ENCODE results near the gene GRIN2A. TPM values are rescaled to one million over a fixed set of nuclear protein-coding genes. Genes with fewer than 3 reads are reported as not detected.

The GRIN2A gene
- total and polyA plus RNA-seq, 2 of the 13 experiments (the other 11 are each of a cell fraction or from before 2014, with no cell fraction given) = not detected

DNA sequence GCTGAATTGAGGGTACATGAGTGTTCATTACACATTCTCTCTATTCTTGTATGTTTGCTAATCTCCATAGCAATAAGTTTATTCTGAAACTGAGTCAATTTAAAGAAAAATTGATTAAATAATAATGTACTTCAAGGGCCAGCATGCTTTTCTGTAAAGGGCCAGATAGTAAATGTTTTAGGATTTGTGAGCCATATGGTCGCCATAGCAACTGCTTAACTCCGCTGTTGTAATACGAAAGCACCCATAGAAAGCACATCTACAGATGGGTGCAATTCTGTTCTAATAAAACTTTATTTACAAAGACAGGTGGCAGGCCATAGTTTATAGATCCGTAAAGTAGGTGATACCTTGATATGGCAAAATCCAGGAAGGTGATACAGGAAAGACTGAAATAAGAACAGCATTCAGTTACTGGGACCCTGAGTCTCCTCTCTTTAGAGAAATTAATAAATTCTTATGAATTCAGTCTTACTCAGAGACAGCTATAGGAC lies 36.6 kb downstream of the GRIN2A start:
- no TSS peak for BruUV-seq (replicated peaks)
- Histone ChIP-seq H3K27ac (ENCODE audit: extremely low read length, insufficient read depth, low read length) (no peak overlapping the region), H3K27me3 (ENCODE audit: control insufficient read depth in 1 of 2, insufficient read depth in 2 of 2, low read length in 2 of 2) (peaks cover 0 to 10% of the 10 kb centered on the region in 2 experiments; a peak in 1 of 5 replicates), H3K4me2 (ENCODE audit: low read depth, low read length) (no peak overlapping the region), H3K4me1 (ENCODE audit: insufficient read depth, low read length) (no peaks in the 10 kb centered on the region), H3K9me3 (ENCODE audit: low read length) (no peaks in the 10 kb centered on the region), H3K4me3 (replicated peaks in 1 of 3; ENCODE audit: insufficient read depth in 1 of 3, low read depth in 2 of 3, low read length in 3 of 3) (no peak overlapping the region), H4K20me1 (ENCODE audit: insufficient read depth, low read length) (no peaks in the 10 kb centered on the region), H2AFZ (ENCODE audit: low read length) (no peak overlapping the region), H3K9ac (ENCODE audit: insufficient read depth, low read depth, low read length) (no peak overlapping the region), H3K79me2 (ENCODE audit: insufficient read depth, low read length) (no peaks in the 10 kb centered on the region), H3K36me3 (replicated peaks in 1 of 2; ENCODE audit: control insufficient read depth in 1 of 2, insufficient read depth in 2 of 2, low read length in 2 of 2) (no peaks in the 10 kb centered on the region)
- in situ Hi-C loops (cut with HindIII; ENCODE audit: extremely low pct_ligation_motif_present, low pct_unique_long_range_greater_than_20kb) = no loop called here
- POLR2A ChIA-PET = no interaction called here
- CTCF ChIA-PET (ENCODE audit: low intra/inter-chr PET ratio, low total read pairs) = no interaction called here
- ATAC-seq (no peak), FAIRE-seq (no peak), DNase-seq (ENCODE audit: low spot score) (no peak)
- 59% methylated on average over 4 of the region's 4 CpGs for WGBS (ENCODE audit: low lambda C conversion rate)
- intact Hi-C loops (cut with micrococcal nuclease; ENCODE audit: unreplicated experiment) = no loop called here
- no peak for TF ChIP-seq ZBED4 (CRISPR knock-in tag; IDR thresholded peaks at IDR 0.05; ENCODE audit: borderline replicate concordance)
- TF ChIP-seq, protein P1, sequence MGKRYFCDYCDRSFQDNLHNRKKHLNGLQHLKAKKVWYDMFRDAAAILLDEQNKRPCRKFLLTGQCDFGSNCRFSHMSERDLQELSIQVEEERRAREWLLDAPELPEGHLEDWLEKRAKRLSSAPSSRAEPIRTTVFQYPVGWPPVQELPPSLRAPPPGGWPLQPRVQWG (CRISPR knock-in tag; IDR thresholded peaks at IDR 0.05; ENCODE audit: borderline replicate concordance, low read depth) = no peak

- Histone ChIP-seq H3K4me3 (replicated peaks in 1 of 3; ENCODE audit: insufficient read depth in 1 of 3, low read depth in 2 of 3, low read length in 3 of 3) (no peak overlapping the region), H3K36me3 (replicated peaks in 1 of 2; ENCODE audit: control insufficient read depth in 1 of 2, insufficient read depth in 2 of 2, low read length in 2 of 2) (no peaks in the 10 kb centered on the region), H3K9me3 (ENCODE audit: low read length) (no peaks in the 10 kb centered on the region), H4K20me1 (ENCODE audit: insufficient read depth, low read length) (no peaks in the 10 kb centered on the region), H3K4me1 (ENCODE audit: insufficient read depth, low read length) (no peaks in the 10 kb centered on the region), H3K27me3 (ENCODE audit: control insufficient read depth in 1 of 2, insufficient read depth in 2 of 2, low read length in 2 of 2) (peaks cover 0 to 4% of the 10 kb centered on the region in 2 experiments; a peak in 1 of 5 replicates), H3K79me2 (ENCODE audit: insufficient read depth, low read length) (no peaks in the 10 kb centered on the region), H3K9ac (ENCODE audit: insufficient read depth, low read depth, low read length) (no peak overlapping the region), H3K4me2 (ENCODE audit: low read depth, low read length) (no peak overlapping the region), H3K27ac (ENCODE audit: extremely low read length, insufficient read depth, low read length) (no peak overlapping the region), H2AFZ (ENCODE audit: low read length) (no peak overlapping the region)
- BruUV-seq (replicated peaks) = no TSS peak
- FAIRE-seq (no peak), DNase-seq (ENCODE audit: low spot score) (no peak), ATAC-seq (no peak)
- intact Hi-C loops (cut with micrococcal nuclease; ENCODE audit: unreplicated experiment) = no loop called here
- ChIA-PET CTCF (ENCODE audit: low intra/inter-chr PET ratio, low total read pairs) (no interaction called here), POLR2A (no interaction called here)
- in situ Hi-C loops (cut with HindIII; ENCODE audit: extremely low pct_ligation_motif_present, low pct_unique_long_range_greater_than_20kb) = no loop called here
- TF ChIP-seq MIER2 (CRISPR knock-in tag; IDR thresholded peaks at IDR 0.05) = no peak
- TF ChIP-seq AHDC1 (CRISPR knock-in tag; IDR thresholded peaks at IDR 0.05; ENCODE audit: borderline replicate concordance) = no peak
- no peak for TF ChIP-seq HNF4A (CRISPR knock-in tag; IDR thresholded peaks at IDR 0.05)
These were observed 40.6 kb downstream of the GRIN2A start for GRCh38 chr16:10141671-10142070.

Measured in HepG2 (cell line).